ENCODE data around the gene PDE8B. TPM values are rescaled to one million over a fixed set of nuclear protein-coding genes. Genes with fewer than 3 reads are reported as not detected.

PDE8B gene
- total RNA-seq, 2 experiments from 2014 or later, result not detected

DNA sequence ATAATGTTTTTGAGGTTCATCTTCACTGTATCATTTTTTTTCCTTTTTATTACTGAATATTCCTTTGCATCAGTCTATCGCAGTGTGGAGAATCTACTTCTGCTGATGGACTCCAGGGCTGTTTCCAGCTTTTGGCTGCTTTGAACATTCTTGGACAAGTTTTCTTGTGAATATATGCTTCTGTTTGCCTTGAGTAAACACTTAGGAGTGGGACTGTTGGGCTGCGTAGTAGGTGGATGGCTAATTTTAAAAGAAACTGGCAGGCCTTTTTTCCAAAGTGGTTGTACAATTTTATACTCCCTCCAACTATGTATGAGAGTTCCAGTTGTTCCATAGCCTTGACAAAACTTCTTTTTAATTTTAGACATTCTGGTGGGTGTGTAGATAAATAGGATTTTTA lies 179.3 kb downstream of the PDE8B start:
- POLR2A ChIA-PET, result no interaction called here
- CTCF ChIA-PET, result interaction anchor here (1.1 kb wide), 1 partner anchor 10 kb away, joined by 3 read pairs; no protein-coding TSS in a partner anchor

DNA sequence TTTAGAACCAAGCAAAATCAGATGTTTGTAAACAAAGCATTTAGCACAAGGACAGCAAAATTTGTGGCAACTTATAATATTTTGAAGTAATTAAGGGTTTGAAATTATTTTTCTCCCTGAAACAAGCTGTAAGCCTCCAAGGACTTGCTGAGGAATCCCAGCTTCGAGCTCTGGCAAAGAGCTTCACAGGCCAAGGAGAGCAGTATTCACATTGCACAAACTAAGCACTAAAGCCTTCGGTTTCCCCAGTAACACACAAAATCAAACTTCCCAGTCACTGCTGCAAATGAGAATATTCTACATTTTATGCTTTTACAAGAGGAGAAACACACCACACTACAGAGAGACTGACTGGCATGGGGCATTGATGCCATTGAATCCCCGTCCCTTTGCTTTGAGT lies 179.7 kb downstream of the PDE8B start:
- CTCF ChIA-PET, result no interaction called here

DNA sequence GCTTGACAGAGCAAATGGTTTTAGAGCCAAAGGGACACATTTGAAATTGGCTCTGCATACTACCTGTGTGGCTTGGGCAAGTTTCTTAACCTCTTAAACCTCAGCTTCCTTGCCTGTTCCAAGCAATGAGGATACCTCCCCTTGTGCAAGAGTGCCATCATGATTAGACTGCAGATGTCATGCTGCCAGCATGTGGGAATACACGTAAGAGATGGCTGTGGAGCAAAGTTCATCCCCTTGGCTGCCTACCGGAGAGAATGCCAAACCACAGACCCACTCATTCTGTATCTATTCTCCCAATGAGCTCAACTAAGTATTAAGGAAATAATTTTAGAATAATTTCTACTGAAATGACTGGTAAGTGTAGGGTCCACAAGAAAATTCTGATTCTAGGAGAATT lies 180.3 kb downstream of the PDE8B start:
- ChIA-PET POLR2A (no interaction called here), CTCF (no interaction called here)

More for the DNA sequence above, 179.7 kb downstream of the PDE8B start:
- POLR2A ChIA-PET, result no interaction called here

DNA sequence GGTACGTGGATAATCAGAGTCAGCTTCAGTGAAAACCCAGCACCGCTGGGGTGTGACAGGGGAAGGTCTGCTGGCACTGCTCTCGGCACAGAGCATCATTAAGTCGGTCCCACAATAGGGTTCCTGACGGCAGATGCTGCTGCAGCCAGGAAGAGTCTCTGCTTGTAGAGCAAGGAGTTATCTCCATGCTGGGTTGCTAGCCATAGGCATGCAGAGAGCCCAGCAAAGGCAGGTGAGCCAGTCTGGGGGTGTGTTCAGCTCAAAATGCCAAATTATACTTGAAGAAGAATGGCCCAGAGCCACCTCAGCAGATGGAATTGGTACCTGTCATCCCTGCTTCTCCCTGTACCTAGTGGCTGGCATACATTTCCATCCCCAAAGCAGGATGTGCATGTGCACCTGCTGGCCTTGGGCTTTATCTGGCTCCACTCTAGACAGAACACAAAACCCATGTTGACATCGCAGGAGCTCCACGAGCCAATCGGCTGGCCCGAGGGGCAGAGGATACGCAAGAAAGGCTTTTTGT lies 180.8 kb downstream of the PDE8B start:
- ChIA-PET CTCF (no interaction called here), POLR2A (no interaction called here)

DNA sequence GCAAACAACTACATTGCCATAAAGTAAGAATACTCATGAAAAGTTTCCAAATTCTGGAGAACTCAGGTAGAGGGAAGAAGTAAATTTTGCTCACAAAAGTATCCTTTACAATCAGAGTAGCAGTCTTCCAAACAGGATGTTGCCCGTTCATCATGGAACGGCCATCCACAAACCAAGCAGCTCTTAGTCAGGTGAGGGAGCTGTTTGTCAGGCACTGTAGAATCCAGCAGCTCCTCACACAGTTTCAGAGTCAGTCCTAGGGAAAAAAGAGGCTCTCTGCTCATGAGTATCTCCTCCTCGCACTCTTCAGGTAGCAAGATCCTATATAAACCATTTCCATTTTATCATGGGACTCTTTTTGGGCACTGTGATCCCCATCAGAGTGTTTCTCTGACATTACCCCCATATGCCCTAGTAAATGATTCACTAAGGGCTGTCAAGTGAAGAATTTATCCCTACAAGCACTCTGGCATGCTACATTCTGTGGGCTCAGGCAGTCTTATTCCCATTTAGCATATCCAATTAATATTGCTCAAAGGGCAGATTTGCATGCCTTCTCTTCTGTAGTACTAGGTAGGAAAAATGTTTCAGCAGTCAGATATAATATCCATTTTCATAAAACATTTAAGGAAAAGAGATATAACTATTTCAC lies 183.7 kb downstream of the PDE8B start:
- ChIA-PET CTCF (interaction anchor here (0.6 kb wide), 1 partner anchor 68 kb away, joined by 4 read pairs; no protein-coding TSS in a partner anchor), POLR2A (no interaction called here)

DNA sequence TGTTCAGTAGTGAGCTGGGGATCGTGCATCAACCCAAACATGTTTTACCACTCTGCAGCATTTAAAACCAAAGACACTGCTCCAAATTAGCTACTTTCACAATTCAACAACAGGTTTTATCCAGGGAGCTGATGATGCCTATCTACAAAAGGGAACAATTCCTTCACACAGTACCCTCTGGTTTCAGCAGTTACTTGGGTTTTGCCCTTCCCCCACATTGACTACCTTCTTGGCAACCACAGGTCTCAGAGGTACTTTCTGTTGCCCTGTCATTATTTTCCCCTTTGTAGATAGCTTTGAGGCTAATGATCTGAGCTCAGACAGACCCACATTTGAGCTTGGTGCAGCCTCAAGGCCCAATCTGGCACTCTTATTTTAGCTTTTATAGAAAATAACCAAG lies 185.5 kb downstream of the PDE8B start:
- ChIA-PET CTCF (no interaction called here), POLR2A (no interaction called here)

DNA sequence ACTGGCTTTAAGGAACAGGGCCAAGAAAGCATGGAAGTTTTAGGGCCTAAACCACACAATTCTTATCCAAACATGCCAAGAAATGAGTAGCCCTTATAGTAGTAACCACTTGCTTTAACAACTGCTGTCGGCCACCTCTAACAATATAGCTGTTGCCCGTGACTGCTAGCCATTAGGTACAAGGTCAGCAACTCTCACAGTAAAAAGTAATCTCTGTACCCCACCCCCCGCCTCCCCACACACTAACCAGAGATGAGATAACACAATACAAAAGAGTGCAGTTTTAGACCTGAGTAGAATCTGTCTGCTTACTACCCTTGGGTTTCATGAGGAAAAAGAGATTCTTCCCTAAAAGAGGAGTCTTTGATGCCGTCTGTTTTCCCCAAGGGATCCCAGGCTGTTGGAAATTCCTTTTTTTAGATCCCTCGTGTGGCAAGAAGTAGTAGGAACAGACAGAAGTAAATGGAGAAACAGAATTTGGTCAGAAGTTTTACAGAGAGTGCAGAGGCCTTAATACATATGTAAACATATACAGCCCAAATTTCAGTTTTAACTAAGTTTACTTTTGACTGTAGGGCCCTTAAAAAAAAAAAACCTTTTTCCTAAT lies 187.3 kb downstream of the PDE8B start:
- ChIA-PET POLR2A (interaction anchor here (0.6 kb wide), 1 partner anchor 309 kb away, joined by 6 read pairs; no protein-coding TSS in a partner anchor), CTCF (interaction anchor here (0.6 kb wide), 1 partner anchor 717 kb away, joined by 4 read pairs; no protein-coding TSS in a partner anchor)

DNA sequence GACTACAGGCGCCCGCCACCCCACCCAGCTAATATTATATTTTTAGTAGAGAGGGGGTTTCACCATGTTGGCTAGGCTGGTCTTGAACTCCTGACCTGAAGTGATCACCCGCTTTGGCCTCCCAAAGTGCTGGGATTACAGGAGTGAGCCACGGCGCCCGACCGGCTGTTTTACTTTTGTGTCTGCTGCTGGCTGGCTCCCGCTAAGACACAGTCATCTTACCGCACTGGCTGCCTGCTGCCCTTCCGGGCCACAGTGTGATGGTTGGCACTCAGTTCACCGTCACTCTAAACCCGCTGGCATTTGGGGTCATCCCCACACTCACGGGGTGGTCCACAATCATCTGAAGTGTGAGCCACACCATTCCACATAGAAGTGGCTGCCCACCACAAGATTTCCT lies 188.0 kb downstream of the PDE8B start:
- ChIA-PET POLR2A (no interaction called here), CTCF (no interaction called here)

DNA sequence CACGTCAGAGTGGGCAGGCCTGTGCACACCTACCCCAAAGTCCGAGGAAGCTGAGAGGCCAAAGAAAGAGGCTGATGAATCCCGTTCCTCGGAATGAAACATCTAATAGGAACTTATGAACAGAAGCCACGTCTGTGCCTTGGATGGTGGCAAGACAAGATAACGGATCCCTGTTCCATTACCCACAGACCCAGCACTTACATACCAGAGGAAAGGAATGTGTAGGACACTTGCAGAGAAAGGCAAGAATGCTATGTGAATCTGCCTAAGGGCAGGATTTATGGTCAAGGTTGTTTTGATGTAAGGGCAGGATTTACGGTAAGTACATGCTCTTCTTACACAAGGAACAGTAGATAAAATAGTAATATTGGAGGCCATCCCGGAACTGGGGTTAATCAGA lies 188.4 kb downstream of the PDE8B start:
- CTCF ChIA-PET, result no interaction called here
- POLR2A ChIA-PET, result no interaction called here

DNA sequence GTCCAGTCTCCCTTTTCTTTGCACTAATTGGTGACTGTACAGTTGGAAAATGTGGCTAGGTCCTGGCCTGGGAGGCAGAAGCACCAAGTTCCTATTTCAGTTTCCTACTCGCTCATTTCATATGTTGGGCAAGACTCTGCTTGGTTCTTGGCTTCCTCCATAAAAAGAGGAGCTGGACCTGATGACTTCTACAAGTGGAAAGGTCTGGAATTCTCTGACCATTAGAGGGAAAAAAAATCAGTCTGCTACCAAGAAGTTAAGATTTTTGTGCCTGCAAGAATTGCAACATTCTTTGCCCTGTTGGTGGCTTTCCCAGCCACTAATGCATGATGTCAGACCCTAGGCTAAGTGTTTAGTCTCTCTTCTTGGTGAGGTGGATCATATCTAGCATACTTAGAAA lies 190.2 kb downstream of the PDE8B start:
- ChIA-PET POLR2A (no interaction called here), CTCF (no interaction called here)

DNA sequence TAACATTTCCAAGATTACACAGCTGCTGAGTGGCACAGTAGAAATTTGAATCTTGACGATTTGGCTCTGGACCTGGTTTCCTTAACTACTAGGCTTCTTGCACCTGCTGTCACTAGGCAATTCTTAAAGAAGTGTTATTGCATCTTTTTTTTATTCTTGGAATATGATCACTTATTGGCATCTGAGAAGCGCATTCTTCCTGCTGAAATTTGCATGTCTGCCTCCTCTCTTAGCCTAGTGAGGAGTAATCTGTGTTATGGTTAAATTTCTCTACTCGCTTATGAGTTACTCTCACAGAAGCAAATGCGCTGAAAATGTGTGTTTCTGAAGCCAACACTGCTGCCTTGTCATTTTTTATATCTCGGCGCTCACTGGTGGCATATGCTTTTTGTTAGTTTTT lies 192.3 kb downstream of the PDE8B start:
- ChIA-PET POLR2A (no interaction called here), CTCF (no interaction called here)

DNA sequence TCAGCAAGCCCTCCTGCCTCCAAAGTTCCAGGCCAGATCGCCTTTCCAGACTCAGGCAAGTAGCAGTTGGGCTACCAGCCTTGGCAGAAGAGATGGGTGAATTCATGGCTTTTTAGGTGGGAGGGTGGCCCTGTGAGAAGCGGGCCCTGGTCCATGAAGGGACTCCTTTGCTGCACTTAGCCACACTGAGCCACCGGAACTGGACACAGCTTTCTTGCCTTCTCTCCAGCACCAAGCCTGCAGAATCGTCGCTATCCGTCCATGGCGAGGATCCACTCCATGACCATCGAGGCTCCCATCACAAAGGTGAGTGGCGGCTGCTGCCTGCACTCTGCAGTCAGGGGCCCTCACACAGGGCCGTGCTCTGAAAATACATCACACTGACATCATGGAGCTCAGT lies 196.7 kb downstream of the PDE8B start:
- POLR2A ChIA-PET, result no interaction called here

DNA sequence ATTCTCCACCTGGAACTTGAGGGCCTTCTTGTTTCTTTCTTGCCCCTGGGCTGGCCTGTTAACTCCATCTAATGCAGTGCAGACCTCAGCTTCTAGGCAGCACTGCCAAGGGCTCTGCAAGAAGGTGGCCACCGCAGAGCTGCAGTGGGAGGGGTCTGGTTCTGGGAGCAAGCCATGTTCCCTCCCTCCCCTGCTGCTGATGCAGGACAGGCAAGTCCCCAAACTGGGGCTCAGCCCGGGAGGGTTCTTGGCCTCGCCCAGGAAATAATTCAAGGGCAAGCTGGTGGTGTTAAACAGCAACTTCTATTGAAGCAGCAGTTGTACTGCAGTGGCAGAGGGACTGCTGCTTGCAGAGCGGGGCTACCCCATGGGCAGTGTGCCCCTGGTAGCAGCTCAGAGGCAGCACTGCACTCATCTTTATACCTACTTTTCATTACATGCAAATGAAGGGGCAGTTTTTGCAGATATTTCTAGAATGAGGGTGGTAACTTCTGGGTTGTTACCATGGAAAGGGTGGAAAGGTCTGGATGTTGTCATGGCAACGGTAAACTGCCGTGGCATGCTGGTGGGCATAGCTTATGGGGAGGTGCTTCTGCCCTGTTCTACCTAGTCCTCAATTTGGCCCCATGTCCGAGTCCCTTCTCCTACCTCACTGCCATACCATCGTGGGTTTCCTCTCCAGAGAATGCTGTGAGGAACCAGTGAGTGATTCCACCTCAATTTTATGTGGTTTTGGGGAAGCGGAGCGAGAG lies 199.6 kb downstream of the PDE8B start:
- POLR2A ChIA-PET, result no interaction called here
- CTCF ChIA-PET, result interaction anchor here (1.1 kb wide), 1 partner anchor 8 kb away, joined by 3 read pairs; no protein-coding TSS in a partner anchor

More for the DNA sequence above, 196.7 kb downstream of the PDE8B start:
- CTCF ChIA-PET, result no interaction called here

DNA sequence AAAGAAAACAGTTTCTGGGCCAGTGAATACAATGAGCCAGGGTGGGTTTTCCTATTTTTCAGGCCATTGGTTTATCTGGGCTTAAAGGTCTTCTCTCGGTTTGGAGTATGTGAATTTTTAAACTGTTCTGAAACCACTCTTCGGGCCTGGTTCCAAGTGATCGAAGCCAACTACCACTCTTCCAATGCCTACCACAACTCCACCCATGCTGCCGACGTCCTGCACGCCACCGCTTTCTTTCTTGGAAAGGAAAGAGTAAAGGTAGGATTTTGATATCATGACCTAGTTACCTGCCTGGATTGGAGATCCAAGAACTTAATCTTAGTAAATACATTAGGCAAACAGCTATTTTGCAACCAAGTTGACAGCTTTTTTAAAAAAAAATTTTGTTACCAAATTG lies 202.6 kb downstream of the PDE8B start:
- ChIA-PET POLR2A (no interaction called here), CTCF (no interaction called here)

DNA sequence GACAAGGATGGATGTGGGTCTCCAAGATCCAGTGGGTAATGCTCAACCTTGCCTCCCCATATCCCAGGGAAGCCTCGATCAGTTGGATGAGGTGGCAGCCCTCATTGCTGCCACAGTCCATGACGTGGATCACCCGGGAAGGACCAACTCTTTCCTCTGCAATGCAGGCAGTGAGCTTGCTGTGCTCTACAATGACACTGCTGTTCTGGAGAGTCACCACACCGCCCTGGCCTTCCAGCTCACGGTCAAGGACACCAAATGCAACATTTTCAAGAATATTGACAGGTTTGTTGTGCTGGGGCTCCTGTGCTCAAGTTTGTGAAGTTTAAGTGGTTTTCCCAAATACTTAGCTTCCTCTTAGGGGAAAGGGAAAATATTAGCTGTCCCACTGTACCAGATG lies 207.7 kb downstream of the PDE8B start:
- CTCF ChIA-PET, result interaction anchor here (0.6 kb wide), 1 partner anchor 8 kb away, joined by 3 read pairs; no protein-coding TSS in a partner anchor
- POLR2A ChIA-PET, result no interaction called here

DNA sequence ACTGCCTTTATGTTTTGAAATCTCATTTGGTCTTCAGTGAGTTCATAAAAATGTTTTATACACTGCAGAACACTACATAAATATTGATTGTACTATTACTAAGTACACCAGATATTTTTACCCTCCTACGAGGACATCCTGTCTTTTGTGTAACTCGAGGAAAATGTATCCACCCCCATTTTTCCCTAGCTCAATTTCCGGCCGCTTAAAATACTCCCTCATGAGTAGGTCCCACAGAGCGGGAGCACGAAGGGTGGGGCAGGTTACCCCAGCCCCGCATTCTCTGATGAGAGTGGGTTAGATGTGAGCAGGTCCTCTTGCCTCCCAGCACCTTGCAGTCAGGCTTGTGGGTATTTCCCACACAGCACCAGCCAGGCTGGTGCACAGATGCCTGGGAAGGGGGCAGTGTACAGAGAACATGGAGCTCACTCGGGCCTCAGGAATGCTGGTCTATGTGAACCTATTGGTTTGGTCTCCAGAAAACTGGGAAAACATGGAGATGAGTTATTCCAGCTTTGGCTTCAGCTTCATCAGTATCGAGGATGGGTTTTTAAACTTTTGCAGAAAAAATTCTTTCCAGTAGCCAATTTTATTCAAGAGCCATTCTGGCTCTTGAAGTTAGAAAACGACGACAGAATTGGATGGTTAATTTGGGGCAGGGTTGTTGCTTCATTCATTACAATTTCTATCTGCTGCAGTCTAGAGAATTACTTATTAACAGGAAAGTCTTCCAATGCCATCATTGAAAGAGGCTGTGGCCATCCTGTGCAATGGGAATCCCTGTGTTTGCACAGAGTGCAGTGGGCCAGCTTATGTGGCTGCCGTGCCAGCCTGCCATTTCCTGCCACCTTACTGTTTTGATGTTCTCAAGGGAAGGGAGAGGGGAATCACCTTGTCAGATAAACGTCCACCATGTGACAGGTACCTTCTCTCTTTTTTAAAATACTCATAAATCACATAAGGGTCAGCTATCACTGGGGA lies 208.4 kb downstream of the PDE8B start:
- CTCF ChIA-PET, result interaction anchor here (0.6 kb wide), 1 partner anchor 8 kb away, joined by 3 read pairs; no protein-coding TSS in a partner anchor
- POLR2A ChIA-PET, result no interaction called here

DNA sequence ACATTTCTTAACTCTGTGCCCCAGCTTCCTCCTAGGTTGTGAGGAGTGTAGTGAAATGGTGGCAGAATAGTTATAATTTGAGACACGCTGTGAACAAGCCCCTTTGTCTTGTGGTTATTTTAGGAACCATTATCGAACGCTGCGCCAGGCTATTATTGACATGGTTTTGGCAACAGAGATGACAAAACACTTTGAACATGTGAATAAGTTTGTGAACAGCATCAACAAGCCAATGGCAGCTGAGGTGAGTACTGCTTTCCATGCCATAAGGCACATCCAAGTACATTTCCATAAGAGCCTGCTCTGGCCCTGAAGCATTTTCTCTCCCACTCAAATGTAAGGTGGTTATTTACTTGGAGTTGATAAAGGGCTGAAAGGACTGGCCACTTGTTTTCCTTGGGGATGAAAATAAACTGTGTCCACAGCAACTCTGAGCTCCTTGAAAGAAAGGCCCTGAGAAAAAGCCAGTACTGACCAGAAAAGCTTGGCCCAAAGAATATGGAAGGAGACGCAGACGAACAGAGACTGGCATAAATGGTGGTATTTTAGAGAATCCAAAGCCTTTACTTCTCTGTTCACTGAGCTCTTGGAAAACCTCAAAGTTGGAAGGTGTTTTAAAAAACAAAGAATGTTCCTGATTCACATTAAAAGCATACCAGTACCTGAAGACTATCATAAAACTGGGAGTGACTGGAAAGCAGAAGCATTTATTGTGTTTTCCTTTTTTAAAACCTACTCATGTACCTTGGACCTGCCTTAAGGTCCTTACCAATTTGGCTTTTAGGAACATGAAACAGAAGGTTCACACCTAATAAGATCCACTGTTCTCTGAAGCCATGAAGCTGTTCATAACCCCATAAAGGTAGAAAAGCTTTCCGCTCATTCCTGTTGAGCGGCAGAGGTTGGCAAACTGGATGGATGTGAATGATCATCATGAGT lies 209.4 kb downstream of the PDE8B start:
- ChIA-PET POLR2A (no interaction called here), CTCF (no interaction called here)

DNA sequence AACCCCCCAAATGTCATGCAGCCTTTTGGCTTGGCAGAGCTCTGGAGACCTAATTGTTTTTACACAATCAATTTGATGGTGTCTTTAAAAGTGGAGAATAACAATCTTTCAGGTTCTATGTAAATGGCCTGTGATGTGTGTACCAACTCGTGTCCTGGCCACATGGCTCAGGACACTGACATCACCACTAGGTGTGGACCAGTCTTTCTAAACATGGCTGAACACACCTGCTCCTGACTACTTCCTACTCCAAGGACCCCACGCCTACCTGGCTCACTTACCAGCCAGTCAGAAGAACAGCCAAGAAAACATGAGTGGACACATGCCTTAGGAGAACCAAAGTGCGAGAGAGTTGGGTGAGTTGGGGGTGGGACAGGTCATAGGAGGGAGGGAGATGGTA lies 210.5 kb downstream of the PDE8B start:
- ChIA-PET CTCF (no interaction called here), POLR2A (no interaction called here)

Data from activated CD8-positive, alpha-beta memory T cell treated with anti-CD3 and anti-CD28 coated beads for 36 hours (primary cell).